GM23338 (cell line): ENCODE results near the gene TATDN3. TPM values are rescaled to one million over a fixed set of nuclear protein-coding genes. Genes with fewer than 3 reads are reported as not detected.

ENCODE experiments used
- ATAC-seq: fragments of 200-7000 bp; cut with Tn5 transposase; 3 replicates; pipeline ENCODE4 v1.9.1; 2020
- DNase-seq: peaks from one replicate; pipeline ENCODE4 v3.0.0-alpha.2; 2015; ENCODE audit warnings: low spot score
- H2AFZ ChIP-seq: fragments of 200-600 bp; sonication (generic); 2 replicates; pipeline ENCODE4 v1.8.0; 2016; ENCODE audit warnings: antibody characterized with exemption, mild to moderate bottlenecking, moderate library complexity
- H3F3A ChIP-seq: fragments of 200-600 bp; sonication (generic); replicated peaks from 2 replicates; pipeline ENCODE4 v1.8.0; 2017; ENCODE audit warnings: antibody characterized with exemption, mixed run types, low read depth
- H3K27ac ChIP-seq: fragments of 200-600 bp; sonication (generic); 2 replicates; pipeline ENCODE4 v1.6.1; 2016; ENCODE audit warnings: low read depth
- H3K27me3 ChIP-seq: fragments of 200-600 bp; sonication (generic); 2 replicates; pipeline ENCODE4 v1.8.0; 2016; ENCODE audit warnings: mild to moderate bottlenecking, mixed run types, moderate library complexity; ENCODE audit not compliant: insufficient read depth
- H3K36me3 ChIP-seq: fragments of 200-600 bp; sonication (generic); 2 replicates; pipeline ENCODE4 v1.8.0; 2016; ENCODE audit warnings: mild to moderate bottlenecking; ENCODE audit not compliant: insufficient read depth
- H3K4me1 ChIP-seq: fragments of 200-600 bp; sonication (generic); 2 replicates; pipeline ENCODE4 v1.8.0; 2016; ENCODE audit warnings: mild to moderate bottlenecking, moderate library complexity; ENCODE audit not compliant: insufficient read depth
- H3K4me2 ChIP-seq: fragments of 200-600 bp; sonication (generic); 2 replicates; pipeline ENCODE4 v1.7.1; 2017; ENCODE audit warnings: mixed run types
- H3K4me3 ChIP-seq: fragments of 200-600 bp; sonication (generic); 2 replicates; pipeline ENCODE4 v1.6.1; 2016; ENCODE audit warnings: mixed run types
- H3K79me2 ChIP-seq: fragments of 200-600 bp; sonication (generic); replicated peaks from 2 replicates; pipeline ENCODE4 v1.8.0; 2017; ENCODE audit warnings: mild to moderate bottlenecking; ENCODE audit not compliant: insufficient read depth
- H3K9me2 ChIP-seq: fragments of 200-600 bp; sonication (generic); 2 replicates; pipeline ENCODE4 v1.8.0; 2017; ENCODE audit not compliant: insufficient read depth
- H4K20me1 ChIP-seq: fragments of 200-600 bp; sonication (generic); replicated peaks from 2 replicates; pipeline ENCODE4 v1.8.0; 2017; ENCODE audit warnings: mild to moderate bottlenecking; ENCODE audit not compliant: insufficient read depth
- H3K27ac Mint-ChIP-seq: 2 replicates; pipeline ENCODE4 v1.8.0; 2020; ENCODE audit warnings: inconsistent platforms, mild to moderate bottlenecking, moderate library complexity, mixed read lengths
- H3K27me3 Mint-ChIP-seq: 3 replicates; pipeline ENCODE4 v1.8.0; 2022; ENCODE audit warnings: low read depth, mild to moderate bottlenecking, moderate library complexity, mixed read lengths, inconsistent platforms; ENCODE audit not compliant: insufficient read depth, poor library complexity
- H3K36me3 Mint-ChIP-seq: 3 replicates; pipeline ENCODE4 v1.8.0; 2021; ENCODE audit warnings: low read depth, mild to moderate bottlenecking, inconsistent platforms, moderate library complexity, mixed read lengths
- H3K4me1 Mint-ChIP-seq: 3 replicates; pipeline ENCODE4 v1.8.0; 2020; ENCODE audit warnings: mild to moderate bottlenecking, inconsistent platforms, mixed read lengths
- H3K4me3 Mint-ChIP-seq: 3 replicates; pipeline ENCODE4 v1.8.0; 2021; ENCODE audit warnings: moderate library complexity, mild to moderate bottlenecking, inconsistent platforms, mixed read lengths
- H3K9me3 Mint-ChIP-seq: 3 replicates; pipeline ENCODE4 v1.8.0; 2020; ENCODE audit warnings: moderate library complexity, mild to moderate bottlenecking, inconsistent platforms, mixed read lengths
- ETS1 ChIP-seq: IDR thresholded peaks from 2 replicates; pipeline ENCODE4 v1.6.1; 2016; ENCODE audit warnings: antibody characterized with exemption
- EZH2 ChIP-seq: fragments of 200-600 bp; sonication (generic); IDR thresholded peaks from one replicate; pipeline ENCODE4 v1.8.0; 2017; ENCODE audit warnings: antibody characterized with exemption, mild to moderate bottlenecking, low read depth; ENCODE audit not compliant: unreplicated experiment
- EZH2phosphoT487 ChIP-seq: fragments of 200-600 bp; sonication (generic); IDR thresholded peaks from one replicate; pipeline ENCODE4 v1.8.1; 2018; ENCODE audit warnings: antibody characterized with exemption; ENCODE audit not compliant: unreplicated experiment
- POLR2AphosphoS5 ChIP-seq: IDR thresholded peaks from 2 replicates; pipeline ENCODE4 v1.6.1; 2016; ENCODE audit warnings: antibody characterized with exemption, low read depth
- REST ChIP-seq: IDR thresholded peaks from one replicate; pipeline ENCODE4 v1.6.1; 2018; ENCODE audit warnings: antibody characterized with exemption; ENCODE audit not compliant: unreplicated experiment
- STAT1 ChIP-seq: IDR thresholded peaks from one replicate; pipeline ENCODE4 v1.6.1; 2016; ENCODE audit warnings: antibody characterized with exemption; ENCODE audit not compliant: unreplicated experiment
- ZNF331 ChIP-seq: fragments of 250-450 bp; sonication (Bioruptor Pico); IDR thresholded peaks from 2 replicates; pipeline ENCODE4 v1.5.0; 2020; ENCODE audit warnings: low read depth, mild to moderate bottlenecking, moderate library complexity
- ZNF462 ChIP-seq: fragments of 250-450 bp; sonication (Bioruptor Pico); IDR thresholded peaks from 2 replicates; pipeline ENCODE4 v1.5.0; 2020; ENCODE audit warnings: mild to moderate bottlenecking, moderate library complexity
- polyA plus RNA-seq: library from polyadenylated mRNA; unstranded; fragments of >200 nt; fragmentation: Nextera tagmentation; extraction: Ambion mirVana; gene quantifications from 2 replicates; pipeline ENCODE4 v1.2.1, GENCODE V29; 2016
- total RNA-seq: library from RNA; depleted of rRNA; stranded (reverse); fragments of >200 nt; shearing (Covaris generic); gene quantifications from 2 replicates; pipeline ENCODE4 v1.2.3, GENCODE V29; 2014

The TATDN3 gene
- total and polyA plus RNA-seq, 2 experiments from 2014 or later: 10.9 to 24.2 TPM

- 0 out of 2 replicates have a peak overlapping the region, but pooled peaks have one; percentile 76 for H3K27ac ChIP-seq
- H3K27me3 ChIP-seq: no peaks in the 10 kb centered on the region
- H4K20me1 ChIP-seq: peaks cover 33% of the 10 kb centered on the region
- H3K36me3 ChIP-seq: peaks cover 7% of the 10 kb centered on the region; the same call in 1 of the 2 replicates
- H3K36me3 Mint-ChIP-seq: peaks cover 28% of the 10 kb centered on the region
- H3F3A ChIP-seq: peaks cover 16% of the 10 kb centered on the region; the same call in 1 of the 2 replicates
- ATAC-seq (no peak), DNase-seq (peak; percentile 27)
- H3K27ac Mint-ChIP-seq: peak overlapping the region; percentile 79; the same call in 1 of the 2 replicates
- peak overlapping the region; percentile 92 for H3K4me2 ChIP-seq
- TF ChIP-seq ZNF331 (CRISPR knock-in tag) (no peak), EZH2 (no peak), POLR2AphosphoS5 (no peak; the same call in 1 of the 2 replicates), STAT1 (no peak), REST (no peak), EZH2phosphoT487 (no peak), ETS1 (no peak), ZNF462 (CRISPR knock-in tag) (no peak)
- peaks cover 88% of the 10 kb centered on the region for H3K79me2 ChIP-seq
- peak overlapping the region; percentile 86 for H3K4me3 ChIP-seq
- no peak overlapping the region; the same call in 2 of the 3 replicates for H3K4me3 Mint-ChIP-seq
- H3K27me3 Mint-ChIP-seq: peaks cover 21% of the 10 kb centered on the region
- peaks cover 13% of the 10 kb centered on the region for H3K9me3 Mint-ChIP-seq
- H3K4me1 Mint-ChIP-seq: peaks cover 35% of the 10 kb centered on the region
- H3K9me2 ChIP-seq: no peaks in the 10 kb centered on the region; the same call in 1 of the 2 replicates
- peaks cover 33% of the 10 kb centered on the region for H3K4me1 ChIP-seq
- H2AFZ ChIP-seq: no peak overlapping the region
These were observed 65.1 kb downstream of the TATDN3 start for GRCh38 chr1:212856755-212857154.
